GM23338 (cell line): ENCODE data around the gene POGZ. TPM values are rescaled to one million over a fixed set of nuclear protein-coding genes. Genes with fewer than 3 reads are reported as not detected.

Source experiments
- ATAC-seq: fragments of 200-7000 bp; cut with Tn5 transposase; 3 replicates; pipeline ENCODE4 v1.9.1; 2020
- DNase-seq: peaks from one replicate; pipeline ENCODE4 v3.0.0-alpha.2; 2015; ENCODE audit warnings: low spot score
- H2AFZ ChIP-seq: fragments of 200-600 bp; sonication (generic); 2 replicates; pipeline ENCODE4 v1.8.0; 2016; ENCODE audit warnings: antibody characterized with exemption, mild to moderate bottlenecking, moderate library complexity
- H3F3A ChIP-seq: fragments of 200-600 bp; sonication (generic); replicated peaks from 2 replicates; pipeline ENCODE4 v1.8.0; 2017; ENCODE audit warnings: antibody characterized with exemption, mixed run types, low read depth
- H3K27ac ChIP-seq: fragments of 200-600 bp; sonication (generic); 2 replicates; pipeline ENCODE4 v1.6.1; 2016; ENCODE audit warnings: low read depth
- H3K27me3 ChIP-seq: fragments of 200-600 bp; sonication (generic); 2 replicates; pipeline ENCODE4 v1.8.0; 2016; ENCODE audit warnings: mild to moderate bottlenecking, mixed run types, moderate library complexity; ENCODE audit not compliant: insufficient read depth
- H3K36me3 ChIP-seq: fragments of 200-600 bp; sonication (generic); 2 replicates; pipeline ENCODE4 v1.8.0; 2016; ENCODE audit warnings: mild to moderate bottlenecking; ENCODE audit not compliant: insufficient read depth
- H3K4me1 ChIP-seq: fragments of 200-600 bp; sonication (generic); 2 replicates; pipeline ENCODE4 v1.8.0; 2016; ENCODE audit warnings: mild to moderate bottlenecking, moderate library complexity; ENCODE audit not compliant: insufficient read depth
- H3K4me2 ChIP-seq: fragments of 200-600 bp; sonication (generic); 2 replicates; pipeline ENCODE4 v1.7.1; 2017; ENCODE audit warnings: mixed run types
- H3K4me3 ChIP-seq: fragments of 200-600 bp; sonication (generic); 2 replicates; pipeline ENCODE4 v1.6.1; 2016; ENCODE audit warnings: mixed run types
- H3K79me2 ChIP-seq: fragments of 200-600 bp; sonication (generic); replicated peaks from 2 replicates; pipeline ENCODE4 v1.8.0; 2017; ENCODE audit warnings: mild to moderate bottlenecking; ENCODE audit not compliant: insufficient read depth
- H3K9me2 ChIP-seq: fragments of 200-600 bp; sonication (generic); 2 replicates; pipeline ENCODE4 v1.8.0; 2017; ENCODE audit not compliant: insufficient read depth
- H4K20me1 ChIP-seq: fragments of 200-600 bp; sonication (generic); replicated peaks from 2 replicates; pipeline ENCODE4 v1.8.0; 2017; ENCODE audit warnings: mild to moderate bottlenecking; ENCODE audit not compliant: insufficient read depth
- H3K27ac Mint-ChIP-seq: 2 replicates; pipeline ENCODE4 v1.8.0; 2020; ENCODE audit warnings: inconsistent platforms, mild to moderate bottlenecking, moderate library complexity, mixed read lengths
- H3K27me3 Mint-ChIP-seq: 3 replicates; pipeline ENCODE4 v1.8.0; 2022; ENCODE audit warnings: low read depth, mild to moderate bottlenecking, moderate library complexity, mixed read lengths, inconsistent platforms; ENCODE audit not compliant: insufficient read depth, poor library complexity
- H3K36me3 Mint-ChIP-seq: 3 replicates; pipeline ENCODE4 v1.8.0; 2021; ENCODE audit warnings: low read depth, mild to moderate bottlenecking, inconsistent platforms, moderate library complexity, mixed read lengths
- H3K4me1 Mint-ChIP-seq: 3 replicates; pipeline ENCODE4 v1.8.0; 2020; ENCODE audit warnings: mild to moderate bottlenecking, inconsistent platforms, mixed read lengths
- H3K4me3 Mint-ChIP-seq: 3 replicates; pipeline ENCODE4 v1.8.0; 2021; ENCODE audit warnings: moderate library complexity, mild to moderate bottlenecking, inconsistent platforms, mixed read lengths
- H3K9me3 Mint-ChIP-seq: 3 replicates; pipeline ENCODE4 v1.8.0; 2020; ENCODE audit warnings: moderate library complexity, mild to moderate bottlenecking, inconsistent platforms, mixed read lengths
- CREB1 ChIP-seq: fragments of 250-450 bp; sonication (Bioruptor Pico); IDR thresholded peaks from 2 replicates; pipeline ENCODE4 v1.5.0; 2020; ENCODE audit warnings: low read depth, mild to moderate bottlenecking, moderate library complexity
- CTCF ChIP-seq, 2 experiments: fragments of 200-600 bp in 1 of 2; sonication (generic) in 1 of 2; conservative IDR thresholded peaks; 2 replicates each; pipeline versions ENCODE4 v1.5.1 to v1.6.1; 2016 to 2017; ENCODE audit warnings: antibody characterized with exemption in 2 of 2, low read depth in 2 of 2, mild to moderate bottlenecking in 2 of 2, moderate library complexity in 1 of 2
- ETS1 ChIP-seq: IDR thresholded peaks from 2 replicates; pipeline ENCODE4 v1.6.1; 2016; ENCODE audit warnings: antibody characterized with exemption
- EZH2 ChIP-seq: fragments of 200-600 bp; sonication (generic); IDR thresholded peaks from one replicate; pipeline ENCODE4 v1.8.0; 2017; ENCODE audit warnings: antibody characterized with exemption, mild to moderate bottlenecking, low read depth; ENCODE audit not compliant: unreplicated experiment
- EZH2phosphoT487 ChIP-seq: fragments of 200-600 bp; sonication (generic); IDR thresholded peaks from one replicate; pipeline ENCODE4 v1.8.1; 2018; ENCODE audit warnings: antibody characterized with exemption; ENCODE audit not compliant: unreplicated experiment
- JUNB ChIP-seq: IDR thresholded peaks from one replicate; pipeline ENCODE4 v1.6.1; 2016; ENCODE audit warnings: antibody characterized with exemption; ENCODE audit not compliant: unreplicated experiment
- NANOG ChIP-seq: IDR thresholded peaks from 2 replicates; pipeline ENCODE4 v1.6.1; 2016; ENCODE audit warnings: antibody characterized with exemption, borderline replicate concordance
- POLR2AphosphoS5 ChIP-seq: IDR thresholded peaks from 2 replicates; pipeline ENCODE4 v1.6.1; 2016; ENCODE audit warnings: antibody characterized with exemption, low read depth
- STAT1 ChIP-seq: IDR thresholded peaks from one replicate; pipeline ENCODE4 v1.6.1; 2016; ENCODE audit warnings: antibody characterized with exemption; ENCODE audit not compliant: unreplicated experiment
- ZNF114 ChIP-seq: fragments of 250-450 bp; sonication (Bioruptor Pico); IDR thresholded peaks from 2 replicates; pipeline ENCODE4 v1.5.0; 2020; ENCODE audit warnings: mild to moderate bottlenecking, moderate library complexity
- ZNF331 ChIP-seq: fragments of 250-450 bp; sonication (Bioruptor Pico); IDR thresholded peaks from 2 replicates; pipeline ENCODE4 v1.5.0; 2020; ENCODE audit warnings: low read depth, mild to moderate bottlenecking, moderate library complexity
- ZNF462 ChIP-seq: fragments of 250-450 bp; sonication (Bioruptor Pico); IDR thresholded peaks from 2 replicates; pipeline ENCODE4 v1.5.0; 2020; ENCODE audit warnings: mild to moderate bottlenecking, moderate library complexity
- polyA plus RNA-seq: library from polyadenylated mRNA; unstranded; fragments of >200 nt; fragmentation: Nextera tagmentation; extraction: Ambion mirVana; gene quantifications from 2 replicates; pipeline ENCODE4 v1.2.1, GENCODE V29; 2016
- total RNA-seq: library from RNA; depleted of rRNA; stranded (reverse); fragments of >200 nt; shearing (Covaris generic); gene quantifications from 2 replicates; pipeline ENCODE4 v1.2.3, GENCODE V29; 2014
- TF ChIP-seq, protein P1 (sequence below): IDR thresholded peaks from one replicate; pipeline ENCODE4 v1.6.1; 2018; ENCODE audit warnings: antibody characterized with exemption; ENCODE audit not compliant: unreplicated experiment

The POGZ gene
- total and polyA plus RNA-seq, 2 experiments from 2014 or later = 47.0 to 72.5 TPM

GRCh38 chr1:151435174-151435573 lies 24.1 kb downstream of the POGZ start:
- Mint-ChIP-seq H3K4me1 (no peaks in the 10 kb centered on the region), H3K36me3 (peaks cover 19% of the 10 kb centered on the region; the same call in 2 of the 3 replicates), H3K27me3 (peaks cover 2% of the 10 kb centered on the region), H3K27ac (no peak overlapping the region), H3K4me3 (no peak overlapping the region), H3K9me3 (no peaks in the 10 kb centered on the region)
- no peaks in the 10 kb centered on the region for H3K9me2 ChIP-seq
- DNase-seq (no peak), ATAC-seq (no peak)
- no peak overlapping the region for H3K4me3 ChIP-seq
- H3K4me1 ChIP-seq = no peaks in the 10 kb centered on the region
- peaks cover 13% of the 10 kb centered on the region; the same call in 1 of the 2 replicates for H3K36me3 ChIP-seq
- H2AFZ ChIP-seq = no peak overlapping the region
- peaks cover 100% of the 10 kb centered on the region for H3K79me2 ChIP-seq
- no peaks in the 10 kb centered on the region for H3F3A ChIP-seq
- H4K20me1 ChIP-seq = peaks cover 26% of the 10 kb centered on the region
- H3K27me3 ChIP-seq = no peaks in the 10 kb centered on the region
- H3K27ac ChIP-seq = no peak overlapping the region
- no peak for TF ChIP-seq EZH2phosphoT487
- TF ChIP-seq EZH2 = no peak
- TF ChIP-seq ZNF114 (CRISPR knock-in tag) = no peak
- TF ChIP-seq ZNF331 (CRISPR knock-in tag) = no peak
- TF ChIP-seq STAT1 = no peak
- TF ChIP-seq ZNF462 = no peak
- TF ChIP-seq POLR2AphosphoS5 = no peak
- no peak for TF ChIP-seq NANOG
- no peak for TF ChIP-seq ETS1
- TF ChIP-seq CTCF (conservative IDR thresholded peaks at IDR 0.05; ENCODE audit: low read depth in 2 of 2) = no peak
- TF ChIP-seq JUNB = no peak
- no peak for TF ChIP-seq CREB1
- TF ChIP-seq, protein P1, sequence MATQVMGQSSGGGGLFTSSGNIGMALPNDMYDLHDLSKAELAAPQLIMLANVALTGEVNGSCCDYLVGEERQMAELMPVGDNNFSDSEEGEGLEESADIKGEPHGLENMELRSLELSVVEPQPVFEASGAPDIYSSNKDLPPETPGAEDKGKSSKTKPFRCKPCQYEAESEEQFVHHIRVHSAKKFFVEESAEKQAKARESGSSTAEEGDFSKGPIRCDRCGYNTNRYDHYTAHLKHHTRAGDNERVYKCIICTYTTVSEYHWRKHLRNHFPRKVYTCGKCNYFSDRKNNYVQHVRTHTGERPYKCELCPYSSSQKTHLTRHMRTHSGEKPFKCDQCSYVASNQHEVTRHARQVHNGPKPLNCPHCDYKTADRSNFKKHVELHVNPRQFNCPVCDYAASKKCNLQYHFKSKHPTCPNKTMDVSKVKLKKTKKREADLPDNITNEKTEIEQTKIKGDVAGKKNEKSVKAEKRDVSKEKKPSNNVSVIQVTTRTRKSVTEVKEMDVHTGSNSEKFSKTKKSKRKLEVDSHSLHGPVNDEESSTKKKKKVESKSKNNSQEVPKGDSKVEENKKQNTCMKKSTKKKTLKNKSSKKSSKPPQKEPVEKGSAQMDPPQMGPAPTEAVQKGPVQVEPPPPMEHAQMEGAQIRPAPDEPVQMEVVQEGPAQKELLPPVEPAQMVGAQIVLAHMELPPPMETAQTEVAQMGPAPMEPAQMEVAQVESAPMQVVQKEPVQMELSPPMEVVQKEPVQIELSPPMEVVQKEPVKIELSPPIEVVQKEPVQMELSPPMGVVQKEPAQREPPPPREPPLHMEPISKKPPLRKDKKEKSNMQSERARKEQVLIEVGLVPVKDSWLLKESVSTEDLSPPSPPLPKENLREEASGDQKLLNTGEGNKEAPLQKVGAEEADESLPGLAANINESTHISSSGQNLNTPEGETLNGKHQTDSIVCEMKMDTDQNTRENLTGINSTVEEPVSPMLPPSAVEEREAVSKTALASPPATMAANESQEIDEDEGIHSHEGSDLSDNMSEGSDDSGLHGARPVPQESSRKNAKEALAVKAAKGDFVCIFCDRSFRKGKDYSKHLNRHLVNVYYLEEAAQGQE = no peak
- H3K4me2 ChIP-seq = no peak overlapping the region
